NOMO-1 (cell line): ENCODE data around the gene NEDD4L.
"Not testable (repeated sequence)": the region's sequence is repeated elsewhere in the genome, so short reads cannot be mapped to it uniquely, and the experiment has no call there.

Experiments used
- DNase-seq, 2 experiments: peaks; one replicate each; lab custom pipeline; 2025; ENCODE audit not compliant: unreplicated experiment in 2 of 2; lab: John Stamatoyannopoulos, UW

The NEDD4L gene

GRCh38 chr18:58144106-58144505, 100.1 kb downstream of the NEDD4L start:
- no peak for DNase-seq

GRCh38 chr18:58144671-58145285, 100.8 kb downstream of the NEDD4L start:
- no peak for DNase-seq

- DNase-seq, result no peak
Observed at GRCh38 chr18:58146099-58146498, 102.1 kb downstream of the NEDD4L start.

GRCh38 chr18:58148954-58149471, 105.0 kb downstream of the NEDD4L start:
- DNase-seq, result peak; percentile 13 to 61

- no peak for DNase-seq
Observed at GRCh38 chr18:58150772-58151171, 106.7 kb downstream of the NEDD4L start.

- no peak for DNase-seq
Observed at GRCh38 chr18:58152216-58152615, 108.2 kb downstream of the NEDD4L start.

GRCh38 chr18:58152891-58153290, 108.9 kb downstream of the NEDD4L start:
- DNase-seq, result no peak

GRCh38 chr18:58156516-58156915, 112.5 kb downstream of the NEDD4L start:
- DNase-seq, result no peak

GRCh38 chr18:58157237-58157636, 113.2 kb downstream of the NEDD4L start:
- no peak for DNase-seq

GRCh38 chr18:58158008-58158407, 114.0 kb downstream of the NEDD4L start:
- DNase-seq, result no peak

- no peak for DNase-seq
Observed at GRCh38 chr18:58158459-58158858, 114.4 kb downstream of the NEDD4L start.

GRCh38 chr18:58161659-58162058, 117.6 kb downstream of the NEDD4L start:
- no peak for DNase-seq

- DNase-seq, result no peak
Observed at GRCh38 chr18:58162127-58162526, 118.1 kb downstream of the NEDD4L start.

- no peak for DNase-seq
Observed at GRCh38 chr18:58163004-58163590, 119.1 kb downstream of the NEDD4L start.

- no peak for DNase-seq
Observed at GRCh38 chr18:58166278-58166844, 122.3 kb downstream of the NEDD4L start.

GRCh38 chr18:58167073-58167472, 123.0 kb downstream of the NEDD4L start:
- no peak for DNase-seq

- no peak for DNase-seq
Observed at GRCh38 chr18:58168221-58168620, 124.2 kb downstream of the NEDD4L start.

GRCh38 chr18:58168993-58169392, 125.0 kb downstream of the NEDD4L start:
- no peak for DNase-seq

- DNase-seq, result no peak
Observed at GRCh38 chr18:58169472-58169871, 125.4 kb downstream of the NEDD4L start.

GRCh38 chr18:58170036-58170435, 126.0 kb downstream of the NEDD4L start:
- DNase-seq, result not testable (repeated sequence)

GRCh38 chr18:58172031-58172430, 128.0 kb downstream of the NEDD4L start:
- no peak for DNase-seq

- no peak for DNase-seq
Observed at GRCh38 chr18:58174285-58174684, 130.3 kb downstream of the NEDD4L start.
